ENCODE results near the gene CHAF1A.

DNA sequence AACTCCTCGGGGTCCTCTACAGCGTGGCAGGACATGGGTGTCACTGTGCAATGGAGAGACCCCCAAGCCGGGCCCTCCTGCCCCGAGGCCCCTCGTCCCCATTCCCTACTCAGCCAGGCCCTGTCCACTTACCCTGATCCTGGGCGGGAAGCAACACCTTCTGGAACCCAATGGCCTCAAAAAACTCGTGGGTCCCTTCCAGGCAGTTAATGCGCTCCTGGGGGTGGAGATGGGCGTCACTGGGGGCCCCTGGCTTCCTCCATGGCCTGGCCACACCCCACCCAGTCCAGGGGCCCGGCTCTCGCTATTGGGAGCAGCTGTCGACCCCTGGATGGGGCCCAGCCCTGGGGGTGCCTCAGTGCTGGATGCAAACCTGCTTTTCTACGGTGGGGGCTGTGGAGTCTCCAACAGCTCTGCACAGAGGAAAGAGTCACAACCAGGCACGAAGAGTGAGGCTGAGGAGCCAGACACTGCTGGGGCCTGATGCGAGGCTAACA is 44.3 kb downstream of the CHAF1A start:
- TF ChIP-seq, protein P1, sequence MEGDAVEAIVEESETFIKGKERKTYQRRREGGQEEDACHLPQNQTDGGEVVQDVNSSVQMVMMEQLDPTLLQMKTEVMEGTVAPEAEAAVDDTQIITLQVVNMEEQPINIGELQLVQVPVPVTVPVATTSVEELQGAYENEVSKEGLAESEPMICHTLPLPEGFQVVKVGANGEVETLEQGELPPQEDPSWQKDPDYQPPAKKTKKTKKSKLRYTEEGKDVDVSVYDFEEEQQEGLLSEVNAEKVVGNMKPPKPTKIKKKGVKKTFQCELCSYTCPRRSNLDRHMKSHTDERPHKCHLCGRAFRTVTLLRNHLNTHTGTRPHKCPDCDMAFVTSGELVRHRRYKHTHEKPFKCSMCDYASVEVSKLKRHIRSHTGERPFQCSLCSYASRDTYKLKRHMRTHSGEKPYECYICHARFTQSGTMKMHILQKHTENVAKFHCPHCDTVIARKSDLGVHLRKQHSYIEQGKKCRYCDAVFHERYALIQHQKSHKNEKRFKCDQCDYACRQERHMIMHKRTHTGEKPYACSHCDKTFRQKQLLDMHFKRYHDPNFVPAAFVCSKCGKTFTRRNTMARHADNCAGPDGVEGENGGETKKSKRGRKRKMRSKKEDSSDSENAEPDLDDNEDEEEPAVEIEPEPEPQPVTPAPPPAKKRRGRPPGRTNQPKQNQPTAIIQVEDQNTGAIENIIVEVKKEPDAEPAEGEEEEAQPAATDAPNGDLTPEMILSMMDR (IDR thresholded peaks at IDR 0.05): no peak
- TF ChIP-seq ZFX (IDR thresholded peaks at IDR 0.05; ENCODE audit: borderline replicate concordance): no peak

Data from 22Rv1 (cell line).